Right atrium auricular region (tissue), 2 donors: ENCODE data around the gene THOC7. TPM values are rescaled to one million over a fixed set of nuclear protein-coding genes. Genes with fewer than 3 reads are reported as not detected.

ENCODE experiments used
- DNase-seq: peaks from one replicate; pipeline ENCODE4 v3.0.0-alpha.2; 2019; ENCODE audit warnings: low spot score
- H3K27ac ChIP-seq, 2 donors: fragments of 200-600 bp; sonication (generic); 1 replicate in 1 of 2; 2 replicates in 1 of 2; pipeline ENCODE4 v1.5.1; 2016 to 2019
- H3K27me3 ChIP-seq, 2 donors: fragments of 200-600 bp; sonication (generic); one replicate each; pipeline versions ENCODE4 v1.5.1 to v1.6.0; 2017 to 2019
- H3K36me3 ChIP-seq: fragments of 200-600 bp; sonication (generic); one replicate; pipeline ENCODE4 v1.5.1; 2016
- H3K4me1 ChIP-seq, 2 donors: fragments of 200-600 bp; sonication (generic); one replicate each; pipeline versions ENCODE4 v1.5.1 to v1.6.0; 2017 to 2019
- H3K4me3 ChIP-seq, 2 donors: fragments of 200-600 bp; sonication (generic); 1 replicate in 1 of 2; 2 replicates in 1 of 2; pipeline ENCODE4 v1.5.1; 2017 to 2019; ENCODE audit warnings: mild to moderate bottlenecking in 1 of 2, moderate library complexity in 1 of 2
- H3K9me3 ChIP-seq, 2 donors: fragments of 200-600 bp; sonication (generic); one replicate each; pipeline ENCODE4 v1.5.1; 2019
- CTCF ChIP-seq, 2 donors: fragments of 200-600 bp; sonication (generic); IDR thresholded peaks; one replicate each; pipeline ENCODE4 v1.5.1; 2019; ENCODE audit warnings: antibody characterized with exemption in 2 of 2
- total RNA-seq, 2 donors: library from RNA; depleted of rRNA; stranded (reverse); fragments of >200 nt; gene quantifications; one replicate each; pipeline ENCODE4 v1.1.0, GENCODE V29; 2016

THOC7 gene
- total RNA-seq, 2 donors from 2014 or later: 55.1 to 63.6 TPM

GRCh38 chr3:63876260-63876659 lies 12.7 kb upstream of the THOC7 start:
- Histone ChIP-seq H3K9me3 (no peaks in the 10 kb centered on the region), H3K36me3 (no peaks in the 10 kb centered on the region), H3K4me1 (peaks cover 0 to 26% of the 10 kb centered on the region in 2 donors), H3K27ac (no peak overlapping the region), H3K4me3 (no peak overlapping the region), H3K27me3 (no peaks in the 10 kb centered on the region)
- no peak for TF ChIP-seq CTCF (IDR thresholded peaks at IDR 0.05)
- DNase-seq: no peak

GRCh38 chr3:63875510-63875909 lies 11.9 kb upstream of the THOC7 start:
- Histone ChIP-seq H3K27me3 (no peaks in the 10 kb centered on the region), H3K9me3 (no peaks in the 10 kb centered on the region), H3K27ac (no peak overlapping the region), H3K4me3 (no peak overlapping the region), H3K4me1 (peaks cover 0 to 26% of the 10 kb centered on the region in 2 donors), H3K36me3 (no peaks in the 10 kb centered on the region)
- TF ChIP-seq CTCF (IDR thresholded peaks at IDR 0.05): no peak
- no peak for DNase-seq

- no peak for DNase-seq
- peaks cover 0 to 26% of the 10 kb centered on the region in 2 donors for H3K4me1 ChIP-seq
- no peak overlapping the region for H3K4me3 ChIP-seq
- H3K36me3 ChIP-seq: no peaks in the 10 kb centered on the region
- H3K27me3 ChIP-seq: no peaks in the 10 kb centered on the region
- TF ChIP-seq CTCF (IDR thresholded peaks at IDR 0.05): no peak
- no peaks in the 10 kb centered on the region for H3K9me3 ChIP-seq
- H3K27ac ChIP-seq: no peak overlapping the region
Observed at GRCh38 chr3:63874769-63875168, 11.2 kb upstream of the THOC7 start.

GRCh38 chr3:63872135-63872924 lies 8.7 kb upstream of the THOC7 start:
- TF ChIP-seq CTCF (IDR thresholded peaks at IDR 0.05): no peak

GRCh38 chr3:63870615-63871005 lies 7.0 kb upstream of the THOC7 start:
- no peak overlapping the region for H3K4me3 ChIP-seq
- no peaks in the 10 kb centered on the region for H3K27me3 ChIP-seq
- no peak overlapping the region for H3K27ac ChIP-seq
- DNase-seq: no peak
- TF ChIP-seq CTCF (IDR thresholded peaks at IDR 0.05): no peak
- peaks cover 0 to 5% of the 10 kb centered on the region in 2 donors for H3K4me1 ChIP-seq
- H3K36me3 ChIP-seq: no peaks in the 10 kb centered on the region
- H3K9me3 ChIP-seq: no peaks in the 10 kb centered on the region

More at GRCh38 chr3:63872135-63872924, 8.7 kb upstream of the THOC7 start:
- no peak for DNase-seq
- no peaks in the 10 kb centered on the region for H3K9me3 ChIP-seq
- H3K4me1 ChIP-seq: peaks cover 0 to 15% of the 10 kb centered on the region in 2 donors
- H3K27me3 ChIP-seq: no peaks in the 10 kb centered on the region
- H3K4me3 ChIP-seq: no peak overlapping the region
- H3K36me3 ChIP-seq: no peaks in the 10 kb centered on the region
- H3K27ac ChIP-seq: no peak overlapping the region
